ENCODE data around the gene CMTR1.
"Not testable (repeated sequence)": the region's sequence is repeated elsewhere in the genome, so short reads cannot be mapped to it uniquely, and the experiment has no call there.

Gene CMTR1

GRCh38 chr6:37438930-37439329, 5.9 kb downstream of the CMTR1 start:
- no peak for DNase-seq

GRCh38 chr6:37441651-37442050, 8.6 kb downstream of the CMTR1 start:
- DNase-seq: no peak

GRCh38 chr6:37442416-37443215, 9.6 kb downstream of the CMTR1 start:
- no peak for DNase-seq

GRCh38 chr6:37443216-37443542, 10.2 kb downstream of the CMTR1 start:
- DNase-seq: not testable (repeated sequence)

- DNase-seq: no peak
These were observed 17.0 kb downstream of the CMTR1 start for GRCh38 chr6:37449984-37450383.

- no peak for DNase-seq
These were observed 18.6 kb downstream of the CMTR1 start for GRCh38 chr6:37451441-37452193.

- no peak for DNase-seq
These were observed 19.5 kb downstream of the CMTR1 start for GRCh38 chr6:37452522-37452921.

GRCh38 chr6:37454420-37455140, 21.6 kb downstream of the CMTR1 start:
- DNase-seq: no peak

GRCh38 chr6:37456126-37456525, 23.1 kb downstream of the CMTR1 start:
- no peak for DNase-seq

GRCh38 chr6:37456816-37457560, 24.0 kb downstream of the CMTR1 start:
- no peak for DNase-seq

- DNase-seq: no peak
These were observed 27.2 kb downstream of the CMTR1 start for GRCh38 chr6:37459981-37460800.

GRCh38 chr6:37460805-37461204, 27.8 kb downstream of the CMTR1 start:
- DNase-seq: no peak

GRCh38 chr6:37463110-37463509, 30.1 kb downstream of the CMTR1 start:
- DNase-seq: no peak

GRCh38 chr6:37467718-37468117, 34.7 kb downstream of the CMTR1 start:
- no peak for DNase-seq

- no peak for DNase-seq
These were observed 40.5 kb downstream of the CMTR1 start for GRCh38 chr6:37473364-37474095.

GRCh38 chr6:37474316-37474715, 41.3 kb downstream of the CMTR1 start:
- no peak for DNase-seq

GRCh38 chr6:37477191-37477590, 44.2 kb downstream of the CMTR1 start:
- DNase-seq: no peak

- DNase-seq: no peak
These were observed 44.8 kb downstream of the CMTR1 start for GRCh38 chr6:37477656-37478435.

GRCh38 chr6:37478827-37479226, 45.8 kb downstream of the CMTR1 start:
- no peak for DNase-seq

- no peak for DNase-seq
These were observed 46.3 kb downstream of the CMTR1 start for GRCh38 chr6:37479266-37479854.
